K562 (cell line): Measurements from ENCODE around the gene ZNF737.

Experiments used
- CTCF ChIP-seq, 3 experiments: IDR thresholded peaks in 2 of 3; conservative IDR thresholded peaks in 1 of 3; 2 replicates each; pipeline ENCODE4 v1.5.1; 2011 to 2012; ENCODE audit warnings: low read length in 3 of 3, mild to moderate bottlenecking in 3 of 3, control low read depth in 2 of 3, improper control_type of control experiment in 1 of 3, inconsistent platforms in 1 of 3, low read depth in 1 of 3, mixed read lengths in 1 of 3, moderate library complexity in 1 of 3; ENCODE audit not compliant: insufficient read depth in 2 of 3
- EGR1 ChIP-seq: fragments of 450-650 bp; conservative IDR thresholded peaks from 2 replicates; pipeline ENCODE4 v1.6.1; 2017; ENCODE audit warnings: mild to moderate bottlenecking
- ELK1 ChIP-seq: sonication (generic); formaldehyde crosslinking; IDR thresholded peaks from 2 replicates; pipeline ENCODE4 v1.8.1; 2022; ENCODE audit warnings: missing genetic modification reagents
- JUND ChIP-seq, 2 experiments: IDR thresholded peaks; 2 replicates in 1 of 2; 3 replicates in 1 of 2; pipeline ENCODE4 v1.6.1; 2011; ENCODE audit warnings: borderline replicate concordance in 2 of 2, low read depth in 2 of 2, low read length in 2 of 2, improper control_type of control experiment in 1 of 2, missing biosample characterization in 1 of 2, missing genetic modification characterization in 1 of 2, missing genetic modification reagents in 1 of 2
- KDM1A ChIP-seq, 2 experiments: fragments of 450-650 bp; IDR thresholded peaks; 2 replicates each; pipeline ENCODE4 v1.6.1; 2016; ENCODE audit warnings: mild to moderate bottlenecking in 2 of 2
- MYBL2 ChIP-seq, 2 experiments: fragments of 450-650 bp in 1 of 2; sonication (generic) in 1 of 2; formaldehyde crosslinking in 1 of 2; IDR thresholded peaks; 2 replicates each; pipeline versions ENCODE4 v1.6.1 to v1.8.1; 2017 to 2022; ENCODE audit warnings: borderline replicate concordance in 1 of 2, inconsistent platforms in 1 of 2, low read depth in 1 of 2, mild to moderate bottlenecking in 1 of 2, missing genetic modification reagents in 1 of 2, moderate library complexity in 1 of 2
- PTTG1 ChIP-seq: fragments of 450-650 bp; IDR thresholded peaks from 2 replicates; pipeline ENCODE4 v1.6.1; 2016; ENCODE audit warnings: low read depth, mild to moderate bottlenecking, missing genetic modification characterization, missing compliant biosample characterization
- ZC3H11A ChIP-seq: IDR thresholded peaks from 2 replicates; pipeline ENCODE4 v1.6.1; 2012; ENCODE audit warnings: low read depth, low read length, improper control_type of control experiment

- no peak for TF ChIP-seq CTCF (IDR thresholded peaks at IDR 0.05 in 2 of 3, conservative IDR thresholded peaks at IDR 0.05 in 1 of 3; ENCODE audit: insufficient read depth in 2 of 3, low read depth in 1 of 3, low read length in 3 of 3)
- no peak for TF ChIP-seq PTTG1 (tag)
- no peak for TF ChIP-seq MYBL2 (IDR thresholded peaks at IDR 0.05; ENCODE audit: low read depth)
- TF ChIP-seq MYBL2 (CRISPR knock-in tag; IDR thresholded peaks at IDR 0.05; ENCODE audit: borderline replicate concordance): no peak
- no peak for TF ChIP-seq JUND (IDR thresholded peaks at IDR 0.05; ENCODE audit: borderline replicate concordance, low read depth, low read length)
- TF ChIP-seq JUND (tag; IDR thresholded peaks at IDR 0.05; ENCODE audit: borderline replicate concordance, low read depth, low read length): no peak
- TF ChIP-seq ELK1 (CRISPR knock-in tag): no peak
- no peak for TF ChIP-seq KDM1A (IDR thresholded peaks at IDR 0.05)
- no peak for TF ChIP-seq EGR1
- no peak for TF ChIP-seq ZC3H11A
Observed at GRCh38 chr19:20607943-20608342, 42.4 kb upstream of the ZNF737 start.
